Epithelial cell of prostate (primary cell): ENCODE results near the gene FGD5.

Experiments
- DNase-seq: peaks from one replicate; pipeline ENCODE4 v3.0.0-alpha.2; 2011; ENCODE audit warnings: low read depth, low spot score
- H3K27ac ChIP-seq: fragments of 450-650 bp; 2 replicates; pipeline ENCODE4 v1.5.1; 2017; ENCODE audit warnings: mild to moderate bottlenecking

FGD5 gene

GRCh38 chr3:14826069-14826468, 7.3 kb downstream of the FGD5 start:
- no peak for DNase-seq

GRCh38 chr3:14827776-14828175, 9.0 kb downstream of the FGD5 start:
- H3K27ac ChIP-seq, result no peak overlapping the region
- no peak for DNase-seq

More at GRCh38 chr3:14826069-14826468, 7.3 kb downstream of the FGD5 start:
- no peak overlapping the region for H3K27ac ChIP-seq

DNA sequence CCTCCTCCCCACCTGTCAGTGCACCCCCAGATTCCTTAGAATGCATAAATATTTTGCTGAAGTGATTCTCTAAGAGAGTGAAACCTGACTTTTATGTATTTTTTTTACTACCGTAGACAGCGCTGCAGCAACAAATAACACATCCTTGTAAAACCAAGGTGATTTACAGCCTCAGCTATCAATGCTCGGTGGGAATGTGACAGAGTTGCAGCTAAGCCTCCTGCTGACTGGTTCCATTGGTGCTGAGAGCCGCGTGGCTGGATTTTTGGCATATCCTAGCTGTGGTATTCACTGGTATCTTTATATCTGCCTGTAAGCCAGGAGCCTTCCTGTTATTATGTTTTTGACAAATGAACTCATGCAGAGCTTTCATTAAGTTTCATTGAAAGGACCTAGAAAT, 11.0 kb downstream of the FGD5 start:
- no peak for DNase-seq
- H3K27ac ChIP-seq, result no peak overlapping the region

DNA sequence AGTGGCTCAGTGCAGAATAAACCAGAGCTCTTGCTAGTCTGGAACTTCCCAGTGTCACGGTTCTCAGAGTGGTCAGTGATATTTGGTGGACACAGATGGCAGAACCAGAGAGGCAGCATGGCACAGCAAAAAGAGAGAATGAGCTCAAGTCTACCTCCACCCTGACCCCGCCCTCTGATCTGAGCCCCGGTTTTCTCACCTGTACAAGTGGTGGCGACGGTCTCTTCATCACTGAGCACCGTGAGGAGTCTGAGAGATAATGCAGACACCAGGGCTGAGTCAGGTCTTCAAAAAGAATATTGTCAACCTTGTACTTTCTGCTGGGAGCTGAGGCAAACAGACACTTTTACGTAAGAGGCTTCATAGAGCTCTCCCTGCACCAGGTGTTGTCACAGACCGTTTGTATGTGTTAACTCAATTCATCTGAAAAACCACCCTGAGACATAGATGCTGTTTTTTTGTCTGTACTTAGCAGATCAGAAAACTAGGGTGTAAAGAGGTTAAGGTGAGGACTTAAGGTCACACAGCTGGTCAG, 13.2 kb downstream of the FGD5 start:
- H3K27ac ChIP-seq, result no peak overlapping the region
- DNase-seq, result no peak

DNA sequence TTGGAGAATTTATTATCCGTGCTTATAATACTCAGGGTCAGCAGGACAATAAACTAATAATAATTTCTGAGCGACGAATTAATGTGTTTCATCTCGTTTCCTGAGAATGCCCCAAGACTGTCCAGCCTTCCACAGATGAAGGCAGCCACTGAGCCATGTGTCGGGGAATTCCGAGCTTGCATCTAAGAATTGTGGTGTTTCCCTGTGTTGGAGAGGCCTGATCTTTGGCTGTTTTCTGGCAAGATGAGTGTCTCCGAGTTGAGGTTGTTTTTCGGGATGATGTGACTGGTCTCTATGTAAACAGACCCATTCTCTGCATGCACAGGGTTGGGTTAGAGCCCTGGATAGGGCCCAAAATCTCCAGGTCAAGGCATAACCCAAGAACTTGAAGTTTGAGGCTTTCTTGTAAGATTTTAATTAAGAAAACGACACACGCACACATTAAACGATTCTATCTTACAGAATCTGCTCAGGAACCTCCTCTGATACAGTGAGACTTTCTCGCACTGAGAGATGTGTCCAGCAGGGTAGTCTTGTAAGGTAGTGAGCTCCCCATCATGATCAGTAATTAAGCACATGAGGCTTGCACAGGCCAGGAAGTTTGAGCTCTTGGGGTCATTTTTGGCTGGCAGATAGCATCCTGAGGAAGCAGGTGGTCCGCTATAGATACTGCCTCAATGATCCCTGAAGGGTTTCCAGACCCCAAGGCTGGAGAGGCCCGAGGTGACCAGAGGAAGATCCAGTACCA, 14.4 kb downstream of the FGD5 start:
- H3K27ac ChIP-seq, result no peak overlapping the region
- DNase-seq, result no peak

DNA sequence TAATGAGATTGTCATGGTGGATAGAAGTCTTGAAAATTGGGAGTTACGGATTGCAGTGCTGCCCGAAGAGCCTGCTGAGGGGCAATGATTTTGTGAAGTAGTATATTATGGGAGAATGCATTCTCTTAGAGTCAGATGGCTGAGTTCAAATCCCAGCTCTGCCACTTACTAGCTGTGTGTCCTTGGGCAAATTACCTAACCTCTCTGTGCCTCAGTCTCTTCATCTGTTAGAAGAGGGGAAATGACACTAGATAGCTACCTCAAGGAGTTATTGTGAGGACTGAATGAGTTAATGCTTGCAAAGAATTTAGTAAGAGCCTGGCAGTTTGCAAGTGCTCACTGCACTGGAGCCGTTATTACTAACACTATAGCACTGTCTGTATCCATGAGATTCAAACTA, 15.4 kb downstream of the FGD5 start:
- no peak for DNase-seq
- H3K27ac ChIP-seq, result no peak overlapping the region

- no peak for DNase-seq
- no peak overlapping the region for H3K27ac ChIP-seq
These were observed 16.2 kb downstream of the FGD5 start for GRCh38 chr3:14834807-14835466.

GRCh38 chr3:14836049-14836468, 17.3 kb downstream of the FGD5 start:
- no peak for DNase-seq
- H3K27ac ChIP-seq, result no peak overlapping the region

DNA sequence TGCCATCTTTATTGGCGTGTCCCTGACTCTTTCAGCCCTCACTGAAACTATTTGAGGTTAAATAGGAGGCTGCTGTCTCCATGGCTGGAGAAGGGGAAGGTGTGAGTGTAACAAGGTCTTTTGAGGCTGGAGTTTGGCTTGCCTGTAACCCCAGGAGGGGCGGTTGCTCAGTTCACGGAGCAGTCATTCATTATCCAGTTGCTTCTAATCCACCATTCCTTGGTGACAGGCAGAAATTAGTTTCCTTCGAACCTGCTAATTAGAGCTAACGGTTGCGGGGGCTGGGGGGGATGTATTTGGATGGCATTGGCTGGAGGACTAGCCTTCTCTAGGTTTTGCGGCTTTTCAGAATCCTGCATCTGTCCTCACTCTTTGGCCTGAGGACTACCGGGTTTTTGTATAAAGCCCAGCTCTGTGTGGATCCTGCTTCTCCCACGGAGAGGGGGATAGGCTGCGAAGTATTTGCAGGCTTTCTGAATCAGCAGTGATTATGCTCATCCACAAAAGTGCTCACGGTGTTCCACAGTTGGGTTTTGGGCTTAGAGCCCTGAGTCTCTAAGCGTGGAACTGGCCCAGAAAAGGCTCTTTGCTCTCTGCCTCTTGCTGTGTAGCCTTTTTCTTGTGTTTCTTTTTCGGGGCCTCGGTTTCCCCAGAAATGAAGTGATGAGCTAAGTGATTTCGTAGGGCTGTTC, 18.6 kb downstream of the FGD5 start:
- no peak for DNase-seq
- H3K27ac ChIP-seq, result no peak overlapping the region

DNA sequence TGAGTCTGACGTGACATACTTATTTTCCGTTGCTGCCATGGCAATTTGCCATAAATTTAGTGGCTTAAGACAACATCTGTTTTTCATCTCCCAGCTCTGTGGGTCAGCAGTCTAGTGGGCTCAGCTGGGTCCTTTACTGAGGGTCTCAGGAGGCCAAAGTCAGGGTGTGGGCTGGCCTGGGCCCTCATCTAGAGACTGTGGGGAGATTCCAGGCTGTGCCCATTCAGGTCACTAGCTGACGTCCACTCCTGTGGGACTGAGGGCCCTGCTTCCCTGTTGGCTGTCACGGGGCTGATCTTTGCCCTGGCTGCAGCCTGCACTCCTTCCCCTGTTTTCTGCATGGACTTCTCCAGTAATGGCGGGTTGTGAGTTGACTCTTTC, 19.1 kb downstream of the FGD5 start:
- DNase-seq, result no peak
- H3K27ac ChIP-seq, result no peak overlapping the region

- no peak for DNase-seq
- H3K27ac ChIP-seq, result no peak overlapping the region
These were observed 20.5 kb downstream of the FGD5 start for GRCh38 chr3:14839236-14839635.

DNA sequence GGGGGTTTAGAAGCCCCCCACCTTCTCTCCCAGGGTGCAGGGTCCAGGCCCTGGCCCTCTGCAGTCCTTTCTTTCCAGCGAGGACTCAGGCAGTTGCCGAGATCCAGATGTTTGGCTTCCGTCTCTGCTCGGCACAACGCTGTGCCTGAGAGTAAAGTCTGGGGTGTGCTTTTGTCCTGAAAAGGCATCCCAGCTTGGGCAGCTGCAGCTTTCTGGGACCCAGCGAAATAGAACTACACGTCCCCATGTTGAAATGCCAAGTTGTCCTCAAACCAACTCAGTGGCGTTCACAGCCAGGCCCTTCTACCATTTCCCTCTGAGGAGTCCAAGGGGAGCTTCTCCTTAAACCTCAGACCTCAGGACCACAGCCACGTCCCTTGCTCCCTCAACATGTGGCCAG, 23.1 kb downstream of the FGD5 start:
- no peak for DNase-seq

GRCh38 chr3:14842277-14842676, 23.5 kb downstream of the FGD5 start:
- no peak overlapping the region for H3K27ac ChIP-seq
- no peak for DNase-seq

More for the DNA sequence above, 23.1 kb downstream of the FGD5 start:
- no peak overlapping the region for H3K27ac ChIP-seq

GRCh38 chr3:14843321-14843720, 24.6 kb downstream of the FGD5 start:
- DNase-seq, result no peak
- H3K27ac ChIP-seq, result no peak overlapping the region

DNA sequence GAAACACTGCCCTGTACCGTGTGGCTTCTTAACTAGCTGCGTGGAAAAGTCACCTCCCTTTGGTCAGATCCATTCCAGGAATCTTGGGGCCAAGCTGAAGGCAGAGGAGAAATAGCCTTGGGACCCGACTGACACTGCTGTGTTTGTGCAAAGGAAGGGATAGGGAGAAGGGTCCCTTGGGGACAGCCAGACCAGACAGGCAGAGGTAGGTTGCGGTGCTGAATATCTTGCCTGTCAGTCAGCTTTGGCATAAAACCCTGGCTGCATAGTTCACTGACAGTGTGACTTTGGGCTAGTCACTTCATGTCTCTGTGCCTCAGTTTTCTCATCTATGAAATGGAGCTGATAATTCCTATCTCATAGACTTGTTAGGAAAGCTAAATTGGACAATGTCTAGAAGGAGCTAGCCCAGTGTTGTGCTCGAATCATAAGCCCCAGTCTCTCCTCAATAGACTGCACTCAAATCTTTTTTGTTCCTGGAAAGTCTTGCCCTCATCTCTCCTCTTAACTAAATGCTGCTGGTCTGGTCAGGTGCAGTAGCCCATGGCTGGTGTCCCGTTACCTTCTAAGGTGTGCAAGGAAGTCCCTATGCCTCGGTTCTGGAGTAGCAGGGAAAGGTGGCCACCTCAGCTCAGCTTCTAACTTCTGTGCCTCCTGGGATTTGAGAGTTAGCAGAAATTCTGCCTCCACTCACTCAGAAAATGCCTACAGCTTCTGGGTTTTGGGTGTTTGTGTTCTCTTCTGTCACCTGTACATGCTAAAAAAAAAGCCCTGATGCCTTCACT, 25.8 kb downstream of the FGD5 start:
- no peak for DNase-seq
- H3K27ac ChIP-seq, result no peak overlapping the region

DNA sequence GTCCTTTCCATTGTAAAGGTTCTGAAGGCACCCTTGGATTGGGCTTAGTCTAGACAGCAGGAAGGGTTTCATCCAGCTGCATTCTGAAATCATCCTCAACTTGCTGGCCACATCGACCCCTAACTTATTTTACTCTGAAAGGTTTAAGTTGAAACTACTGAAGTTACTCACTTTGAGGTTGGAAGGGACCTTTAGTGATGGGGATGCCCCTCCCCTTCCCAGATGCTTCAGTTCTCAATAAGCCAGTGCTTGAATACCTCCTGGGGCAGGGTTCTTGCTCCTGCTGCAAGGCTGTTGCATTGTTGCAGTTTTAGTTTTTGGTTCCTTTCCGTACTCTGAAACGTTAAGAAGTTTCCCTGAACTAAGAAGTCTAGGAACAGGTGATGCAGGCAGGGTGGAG, 26.4 kb downstream of the FGD5 start:
- H3K27ac ChIP-seq, result no peak overlapping the region
- no peak for DNase-seq

DNA sequence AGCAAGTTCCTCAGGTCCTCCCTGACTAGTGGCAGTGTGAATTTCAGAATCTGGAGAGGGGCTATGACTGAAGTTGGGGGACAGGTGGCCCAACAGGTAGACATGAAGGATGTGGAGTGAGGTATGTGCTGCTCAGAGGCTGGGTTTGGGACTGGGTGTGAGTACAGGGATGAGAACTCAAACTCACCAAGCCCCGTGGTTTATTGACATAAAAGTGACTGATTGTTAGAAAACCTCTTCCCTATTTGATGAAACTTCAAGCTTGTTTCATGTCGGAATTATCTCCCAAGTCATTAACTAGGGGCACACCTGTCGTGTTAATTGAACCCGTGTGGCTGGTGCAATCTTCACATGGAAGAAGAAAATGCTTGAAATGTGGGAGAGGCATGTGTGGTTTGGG, 27.1 kb downstream of the FGD5 start:
- H3K27ac ChIP-seq, result no peak overlapping the region
- DNase-seq, result no peak

DNA sequence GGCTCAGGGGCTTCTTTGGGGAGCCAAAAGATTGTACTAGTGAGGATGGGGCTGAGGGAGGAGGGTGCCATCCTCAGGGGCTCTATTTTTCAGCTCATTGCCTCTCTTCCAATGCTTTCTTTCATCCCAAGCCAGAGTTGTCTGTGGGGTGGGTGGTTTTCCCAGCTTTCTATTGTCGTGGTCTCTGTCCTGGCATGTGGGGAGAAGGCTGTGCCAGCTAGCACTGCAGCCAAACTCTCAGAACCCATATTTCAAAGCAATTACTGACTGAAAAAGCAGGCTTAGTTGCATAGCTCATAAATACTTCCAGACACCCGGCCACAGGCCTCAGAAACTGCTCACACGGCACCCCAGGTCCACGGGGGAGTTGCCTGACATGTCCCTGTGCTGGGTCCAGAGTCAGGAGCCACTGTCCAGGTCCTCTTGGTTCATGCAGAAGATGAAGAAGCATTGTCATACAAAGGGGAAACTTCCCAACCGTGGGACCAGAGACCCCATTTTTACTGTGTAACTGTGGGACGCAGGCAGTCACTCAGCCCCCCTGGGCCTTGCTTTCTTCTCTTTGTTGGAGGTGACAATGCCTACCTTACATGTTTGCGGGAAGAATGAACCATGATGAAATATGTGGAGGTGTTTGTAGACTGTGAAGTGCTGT, 27.6 kb downstream of the FGD5 start:
- no peak for DNase-seq
- no peak overlapping the region for H3K27ac ChIP-seq

- H3K27ac ChIP-seq, result no peak overlapping the region
- no peak for DNase-seq
These were observed 29.1 kb downstream of the FGD5 start for GRCh38 chr3:14847613-14848541.
